GM12864 (cell line): ENCODE results near the gene CLCF1.

ENCODE experiments used
- DNase-seq: peaks from one replicate; pipeline ENCODE4 v3.0.0-alpha.2; 2011; ENCODE audit warnings: low read depth
- H3K4me3 ChIP-seq: 2 replicates; pipeline ENCODE4 v1.5.1; 2011; ENCODE audit warnings: mild to moderate bottlenecking, low read depth, low read length, control low read depth
- TF ChIP-seq, protein P1 (sequence below): IDR thresholded peaks from 2 replicates; pipeline ENCODE4 v1.5.1; 2011; ENCODE audit warnings: low read depth, mild to moderate bottlenecking, moderate library complexity, low read length, control low read depth, inconsistent platforms; ENCODE audit errors: missing control alignments

CLCF1 gene

DNA sequence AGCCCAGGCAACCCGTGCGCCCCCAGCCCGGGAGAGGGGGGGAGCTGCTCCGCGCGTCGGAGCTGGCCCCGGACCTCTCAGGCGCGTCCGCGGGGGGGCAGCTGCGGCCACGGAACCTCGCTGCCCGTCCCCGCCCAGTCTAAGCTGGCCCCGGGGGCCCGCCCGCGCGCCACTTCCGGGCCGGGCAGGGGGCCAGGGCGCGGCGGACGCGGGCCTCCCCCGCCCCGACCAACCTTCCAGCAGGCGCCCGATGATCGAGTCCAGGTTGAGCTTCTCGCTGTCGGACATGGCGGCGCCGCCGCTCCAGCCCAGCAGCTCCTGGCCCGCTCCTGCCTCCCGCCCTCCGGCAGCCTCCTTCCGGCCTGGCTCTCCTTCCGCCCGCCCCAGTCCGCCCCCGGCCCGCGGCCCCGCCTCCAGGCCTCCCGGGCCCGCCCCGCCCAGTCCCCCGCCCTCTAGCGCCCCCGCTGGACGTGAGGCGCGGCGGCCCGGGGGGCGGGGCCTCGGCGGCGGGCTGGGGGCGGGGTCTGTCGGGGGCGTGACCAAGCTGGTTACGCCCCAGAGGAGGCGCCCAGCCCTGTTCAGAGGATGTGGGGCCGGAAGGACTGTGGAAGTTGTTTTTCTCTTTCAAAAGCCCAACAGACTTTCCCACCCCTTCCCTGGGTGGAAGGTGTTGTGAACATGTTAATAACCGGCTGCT is 28.2 kb upstream of the CLCF1 start, which contains the start of gene PPP1CA:
Gene PPP1CA (minus strand): TSS at position 364 of the 697 bp plus-strand sequence. CDS start 76 bp downstream, at position 288.
- peak within 1 kb of the TSS; percentile 86 for H3K4me3 ChIP-seq

DNA sequence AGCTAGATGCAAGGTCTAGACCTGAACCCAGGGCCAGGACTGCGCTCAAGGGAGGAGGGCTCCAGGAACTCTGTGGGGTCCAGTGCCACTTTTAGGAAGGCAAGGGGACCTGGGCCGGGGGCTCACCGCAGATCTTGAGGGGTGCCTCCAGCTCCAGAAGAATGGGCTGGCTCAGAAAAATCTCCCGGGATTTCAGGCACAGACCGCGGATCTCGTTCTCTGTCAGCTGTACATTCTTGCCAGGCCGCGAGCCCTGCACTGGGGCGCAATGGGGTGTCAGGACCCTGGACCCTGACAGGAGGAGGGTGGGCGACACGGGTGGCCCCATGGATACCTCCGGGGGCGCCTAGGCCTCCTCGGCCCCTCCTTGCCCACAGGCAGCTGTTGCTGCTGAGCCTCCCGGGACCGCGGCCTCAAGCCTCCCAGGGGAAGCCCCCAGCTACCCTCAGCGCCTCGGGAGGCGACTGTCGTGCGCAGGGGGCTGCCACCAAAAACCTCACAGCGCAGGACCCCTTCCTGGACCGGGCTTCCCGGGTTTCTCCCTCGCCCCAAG is 27.6 kb upstream of the CLCF1 start:
- TF ChIP-seq, protein P1, sequence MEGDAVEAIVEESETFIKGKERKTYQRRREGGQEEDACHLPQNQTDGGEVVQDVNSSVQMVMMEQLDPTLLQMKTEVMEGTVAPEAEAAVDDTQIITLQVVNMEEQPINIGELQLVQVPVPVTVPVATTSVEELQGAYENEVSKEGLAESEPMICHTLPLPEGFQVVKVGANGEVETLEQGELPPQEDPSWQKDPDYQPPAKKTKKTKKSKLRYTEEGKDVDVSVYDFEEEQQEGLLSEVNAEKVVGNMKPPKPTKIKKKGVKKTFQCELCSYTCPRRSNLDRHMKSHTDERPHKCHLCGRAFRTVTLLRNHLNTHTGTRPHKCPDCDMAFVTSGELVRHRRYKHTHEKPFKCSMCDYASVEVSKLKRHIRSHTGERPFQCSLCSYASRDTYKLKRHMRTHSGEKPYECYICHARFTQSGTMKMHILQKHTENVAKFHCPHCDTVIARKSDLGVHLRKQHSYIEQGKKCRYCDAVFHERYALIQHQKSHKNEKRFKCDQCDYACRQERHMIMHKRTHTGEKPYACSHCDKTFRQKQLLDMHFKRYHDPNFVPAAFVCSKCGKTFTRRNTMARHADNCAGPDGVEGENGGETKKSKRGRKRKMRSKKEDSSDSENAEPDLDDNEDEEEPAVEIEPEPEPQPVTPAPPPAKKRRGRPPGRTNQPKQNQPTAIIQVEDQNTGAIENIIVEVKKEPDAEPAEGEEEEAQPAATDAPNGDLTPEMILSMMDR: no peak
- DNase-seq: no peak
- peak overlapping the region; percentile 86 for H3K4me3 ChIP-seq

More for the DNA sequence above, 28.2 kb upstream of the CLCF1 start, which contains the start of gene PPP1CA:
- TF ChIP-seq, protein P1: peak; percentile 24
- peak; percentile 57 for DNase-seq

DNA sequence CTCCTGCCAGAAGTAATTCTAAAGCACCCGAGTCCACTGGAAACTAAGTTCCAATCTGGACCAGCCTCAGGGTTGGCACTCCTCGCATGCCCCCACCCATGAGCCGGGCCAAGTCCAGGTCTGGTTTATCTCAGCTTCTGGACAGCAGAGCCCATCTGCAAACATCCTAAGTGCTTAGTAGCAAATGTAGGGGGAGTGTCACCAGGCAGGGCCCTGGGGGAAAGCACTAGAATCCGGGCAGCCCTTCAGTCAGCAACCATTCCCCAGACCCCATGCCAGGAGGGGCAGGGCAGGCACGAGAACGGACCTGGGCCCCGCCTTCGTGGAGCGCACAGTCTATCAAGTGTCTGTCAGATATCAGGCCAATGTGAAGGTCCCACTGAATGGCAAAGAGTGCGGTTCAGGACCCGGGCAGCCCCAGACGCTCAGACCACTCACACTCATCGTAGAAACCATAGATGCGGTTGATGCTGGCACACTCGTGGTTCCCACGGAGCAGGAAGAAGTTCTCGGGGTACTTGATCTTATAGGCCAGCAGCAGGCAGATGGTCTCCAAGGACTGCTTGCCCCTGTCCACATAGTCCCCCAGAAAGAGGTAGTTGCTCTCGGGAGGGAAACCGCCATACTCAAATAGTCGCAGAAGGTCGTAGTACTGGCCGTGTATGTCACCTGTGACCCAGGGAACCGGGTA is 27.0 kb upstream of the CLCF1 start:
- DNase-seq: no peak
- TF ChIP-seq, protein P1: no peak
- H3K4me3 ChIP-seq: peak overlapping the region; percentile 86

DNA sequence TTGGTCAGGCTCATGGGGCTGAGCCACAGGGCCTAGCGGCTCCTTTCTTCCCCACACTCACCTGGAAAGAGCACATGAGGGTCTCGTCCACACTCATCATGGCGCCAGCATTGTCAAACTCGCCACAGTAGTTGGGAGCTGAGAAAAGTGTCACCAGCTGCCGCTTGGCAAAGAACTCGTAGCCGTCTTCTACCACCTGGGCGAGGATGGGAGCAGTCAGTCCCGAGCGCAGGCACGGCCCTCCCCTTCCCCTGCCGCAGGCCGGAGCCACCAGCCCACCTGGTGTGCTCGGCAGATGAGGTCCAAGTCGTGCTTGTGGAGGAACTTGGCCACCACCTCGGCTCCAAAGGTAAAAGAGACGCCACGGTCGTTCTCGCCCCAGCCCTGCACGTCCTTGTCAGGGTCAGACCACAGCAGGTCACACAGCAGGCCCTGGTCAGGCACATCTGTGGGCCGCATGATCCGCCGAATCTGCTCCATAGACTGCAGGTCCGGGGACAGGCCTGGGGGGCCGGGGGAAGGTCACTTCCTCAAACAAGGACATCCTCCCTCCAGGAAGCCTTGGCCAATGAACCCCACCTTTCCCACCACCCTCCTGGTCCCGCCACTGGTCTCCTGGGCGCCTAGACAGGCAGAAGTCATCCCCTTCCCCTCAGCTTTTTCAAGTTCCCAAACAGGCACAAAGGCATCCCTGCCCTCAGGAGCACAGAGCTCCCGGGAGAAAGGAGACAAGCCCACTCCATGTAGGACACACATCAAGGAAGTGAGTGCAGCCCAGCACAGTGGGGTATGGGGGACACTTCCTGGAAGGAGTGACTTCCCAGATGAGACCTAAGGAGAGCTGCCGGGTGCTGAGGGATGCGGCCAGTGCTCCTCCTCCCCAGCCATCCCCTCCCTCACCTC is 25.5 kb upstream of the CLCF1 start:
- no peak overlapping the region for H3K4me3 ChIP-seq
- TF ChIP-seq, protein P1: no peak
- DNase-seq: no peak

DNA sequence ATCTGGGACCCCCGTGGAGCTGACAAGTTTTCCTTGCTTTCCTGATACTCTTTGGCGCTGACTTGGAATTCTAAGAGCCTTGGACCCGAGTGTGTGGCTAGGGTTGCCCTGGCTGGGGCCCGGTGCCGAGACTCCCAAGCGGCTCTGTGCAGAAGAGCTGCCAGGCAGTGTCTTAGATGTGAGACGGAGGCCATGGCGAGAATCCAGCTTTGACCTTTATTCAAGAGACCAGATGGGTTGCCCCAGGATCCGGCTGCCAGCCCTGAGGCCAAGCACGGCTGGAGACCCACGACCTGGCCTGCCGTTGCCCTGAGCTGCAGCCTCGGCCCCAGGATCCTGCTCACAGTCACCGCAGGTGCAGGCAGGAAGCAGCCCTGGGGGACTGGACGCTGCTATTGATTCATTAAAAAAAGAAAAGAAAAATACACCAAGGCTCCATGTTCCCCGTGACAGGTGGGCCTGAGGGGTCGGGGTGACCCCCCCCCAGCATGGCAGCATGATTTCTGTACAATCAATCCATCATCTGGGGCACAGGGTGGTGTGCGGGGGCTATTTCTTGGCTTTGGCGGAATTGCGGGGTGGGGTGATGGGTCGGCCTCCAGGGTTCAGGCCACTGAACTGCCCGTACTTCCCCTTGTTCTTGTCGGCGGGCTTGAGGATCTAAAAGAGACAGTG is 24.7 kb upstream of the CLCF1 start:
- no peak for DNase-seq
- TF ChIP-seq, protein P1: no peak
- no peak overlapping the region for H3K4me3 ChIP-seq

DNA sequence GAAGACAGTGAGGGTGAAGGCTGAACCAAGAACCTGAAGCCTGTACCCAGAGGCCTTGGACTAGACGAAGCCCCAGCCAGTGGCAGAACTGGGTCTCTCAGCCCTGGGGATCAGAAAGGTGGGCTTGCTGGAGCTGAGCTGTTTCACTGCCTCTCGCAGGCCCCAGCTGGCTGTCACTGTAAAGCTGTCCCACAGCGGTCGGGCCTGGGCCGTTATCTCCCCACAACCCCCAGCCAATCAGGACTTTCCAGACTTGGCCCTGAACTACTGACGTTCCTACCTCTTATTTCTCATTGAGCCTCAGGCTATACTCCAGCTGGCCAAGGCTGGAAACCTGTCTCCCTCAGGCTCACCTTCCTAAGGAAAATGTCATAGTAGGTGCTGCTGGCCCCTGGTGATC is 24.1 kb upstream of the CLCF1 start:
- TF ChIP-seq, protein P1: no peak
- no peak overlapping the region for H3K4me3 ChIP-seq
- no peak for DNase-seq
